K562 (cell line): ENCODE results near the gene UBQLN3. TPM values are rescaled to one million over a fixed set of nuclear protein-coding genes. Genes with fewer than 3 reads are reported as not detected.

Experiments
- ATAC-seq: fragments of 200-7000 bp; cut with Tn5 transposase; 3 replicates; pipeline ENCODE4 v1.9.1; 2020; ENCODE audit warnings: moderate library complexity
- BruUV-seq: library from RNA; stranded (reverse); fragments of 400-500 nt; replicated peaks from 2 replicates; lab custom pipeline; 2021; lab: Mats Ljungman, UMichigan
- CTCF ChIA-PET: fragments of 300-600 bp; formaldehyde crosslinking; extraction: SDS; loops from one replicate; lab custom pipeline; 2021; ENCODE audit warnings: low intra/inter-chr PET ratio; lab: Yijun Ruan, JAX
- POLR2A ChIA-PET: fragments of 300-600, 350-650 bp; sonication (Branson Sonifier 250); formaldehyde crosslinking; extraction: SDS; loops from one replicate; lab custom pipeline; 2021; ENCODE audit warnings: antibody characterized with exemption, inconsistent platforms; lab: Yijun Ruan, JAX
- DNase-seq, 4 experiments: peaks; one replicate each; pipeline versions ENCODE4 v3.0.0 to v3.0.0-alpha.2; 2011 to 2018; ENCODE audit warnings: low spot score in 3 of 4, mixed read lengths in 3 of 4; ENCODE audit errors: extremely low read depth in 1 of 4
- FAIRE-seq: peaks from 2 replicates; lab custom pipeline; 2011; peaks lifted over from hg19 to GRCh38; lab: Jason Lieb, UNC
- H2AFZ ChIP-seq: 2 replicates; pipeline ENCODE4 v1.6.0; 2011; ENCODE audit warnings: low read depth, low read length, control low read depth, inconsistent platforms
- H3K27ac ChIP-seq: fragments of 200-600 bp; 3 replicates; pipeline ENCODE4 v1.8.0; 2011; ENCODE audit warnings: low read depth, mild to moderate bottlenecking, control low read depth, inconsistent platforms, low read length, moderate library complexity, mixed read lengths; ENCODE audit errors: extremely low read depth
- H3K27me3 ChIP-seq, 2 experiments: fragments of 300-600 bp in 1 of 2; 2 replicates in 1 of 2; 3 replicates in 1 of 2; pipeline versions ENCODE4 v1.6.0 to v1.8.0; 2011; ENCODE audit warnings: inconsistent platforms in 2 of 2, low read length in 2 of 2, mild to moderate bottlenecking in 1 of 2, mixed read lengths in 1 of 2, moderate library complexity in 1 of 2; ENCODE audit not compliant: control insufficient read depth in 2 of 2, insufficient read depth in 2 of 2
- H3K36me3 ChIP-seq: fragments of 300-600 bp; 3 replicates; pipeline ENCODE4 v1.8.0; 2011; ENCODE audit warnings: mild to moderate bottlenecking, low read length, inconsistent platforms; ENCODE audit not compliant: control insufficient read depth, insufficient read depth
- H3K4me1 ChIP-seq, 2 experiments: fragments of 200-600 bp in 1 of 2; replicated peaks in 1 of 2; 2 replicates in 1 of 2; 3 replicates in 1 of 2; pipeline versions ENCODE4 v1.5.1 to v1.8.0; 2011; ENCODE audit warnings: inconsistent platforms in 2 of 2, low read length in 2 of 2, mild to moderate bottlenecking in 1 of 2, mixed read lengths in 1 of 2, moderate library complexity in 1 of 2; ENCODE audit not compliant: control insufficient read depth in 2 of 2, insufficient read depth in 2 of 2
- H3K4me2 ChIP-seq: 2 replicates; pipeline ENCODE4 v1.6.1; 2011; ENCODE audit warnings: low read length, control low read depth, inconsistent platforms, mixed read lengths; ENCODE audit not compliant: insufficient read depth
- H3K4me3 ChIP-seq: fragments of 200-600 bp; sonication (generic), shearing (Covaris generic); 2 replicates; pipeline ENCODE4 v1.5.1; 2016; ENCODE audit warnings: control low read depth, inconsistent platforms
- H3K79me2 ChIP-seq: fragments of 200-600 bp; 3 replicates; pipeline ENCODE4 v1.8.0; 2011; ENCODE audit warnings: low read length, inconsistent platforms; ENCODE audit not compliant: control insufficient read depth, insufficient read depth
- H3K9ac ChIP-seq, 2 experiments: 2 replicates each; pipeline versions ENCODE4 v1.6.0 to v1.6.1; 2011; ENCODE audit warnings: low read depth in 2 of 2, low read length in 2 of 2, control low read depth in 1 of 2, inconsistent platforms in 1 of 2, mild to moderate bottlenecking in 1 of 2, mixed read lengths in 1 of 2; ENCODE audit not compliant: insufficient read depth in 1 of 2
- H3K9me1 ChIP-seq: one replicate; pipeline ENCODE4 v1.6.0; 2011; ENCODE audit warnings: inconsistent platforms, mild to moderate bottlenecking, low read length, moderate library complexity; ENCODE audit not compliant: control insufficient read depth, insufficient read depth
- H3K9me3 ChIP-seq: replicated peaks from 2 replicates; pipeline ENCODE4 v1.5.1; 2011; ENCODE audit warnings: low read depth, low read length, inconsistent platforms; ENCODE audit not compliant: control insufficient read depth, insufficient read depth
- H4K20me1 ChIP-seq: replicated peaks from 2 replicates; pipeline ENCODE4 v1.6.1; 2011; ENCODE audit warnings: low read length, inconsistent platforms, mixed read lengths; ENCODE audit not compliant: control insufficient read depth, insufficient read depth
- FIP1L1 ChIP-seq: fragments of 200-400 bp; formaldehyde crosslinking; IDR thresholded peaks from 2 replicates; pipeline ENCODE4 v1.6.1; 2018; ENCODE audit warnings: mild to moderate bottlenecking, low read depth, low read length; ENCODE audit not compliant: poor library complexity, severe bottlenecking
- HDAC2 ChIP-seq: fragments of 450-650 bp; IDR thresholded peaks from 2 replicates; pipeline ENCODE4 v1.6.1; 2016; ENCODE audit warnings: mild to moderate bottlenecking
- LARP7 ChIP-seq: fragments of 450-650 bp; IDR thresholded peaks from 2 replicates; pipeline ENCODE4 v1.6.1; 2016
- NCOA6 ChIP-seq: fragments of 450-650 bp; IDR thresholded peaks from 2 replicates; pipeline ENCODE4 v1.6.1; 2017; ENCODE audit warnings: mild to moderate bottlenecking
- POLR2G ChIP-seq: fragments of 200-400 bp; formaldehyde crosslinking; IDR thresholded peaks from 2 replicates; pipeline ENCODE4 v1.6.1; 2017; ENCODE audit warnings: low read depth, mild to moderate bottlenecking, antibody characterized with exemption, low read length, moderate library complexity
- SMAD2 ChIP-seq: fragments of 150-350 bp; IDR thresholded peaks from 2 replicates; pipeline ENCODE4 v1.6.1; 2014; ENCODE audit warnings: low read depth, mild to moderate bottlenecking, low read length
- SMARCE1 ChIP-seq: fragments of 450-650 bp; IDR thresholded peaks from 2 replicates; pipeline ENCODE4 v1.7.1; 2016; ENCODE audit warnings: mild to moderate bottlenecking
- TARDBP ChIP-seq: fragments of 450-650 bp; IDR thresholded peaks from 2 replicates; pipeline ENCODE4 v1.6.1; 2016
- TCFL5 ChIP-seq: fragments of 250-450 bp; sonication (Bioruptor Pico); conservative IDR thresholded peaks from 2 replicates; pipeline ENCODE4 v1.6.1; 2021; ENCODE audit warnings: mild to moderate bottlenecking, moderate library complexity, matching md5 sums
- ZNF124 ChIP-seq: sonication (generic); formaldehyde crosslinking; IDR thresholded peaks from 2 replicates; pipeline ENCODE4 v1.8.1; 2022; ENCODE audit warnings: missing genetic modification reagents
- WGBS: fragments of 100-300 bp; shearing (Covaris generic); methylation state at CpG from one replicate; pipeline ENCODE4 v1.1.6; 2016; ENCODE audit warnings: low coverage, mixed read lengths; ENCODE audit not compliant: insufficient coverage; ENCODE audit errors: missing lambda C conversion rate; 5-methylcytosine and 5-hydroxymethylcytosine counted together
- in situ Hi-C: fragments of 300-500 bp; cut with MboI; formaldehyde crosslinking; loops from 4 replicates; pipeline ENCODE4 v1.15.0; 2018; ENCODE audit warnings: inconsistent platforms, mixed read lengths
- intact Hi-C: fragments of 100-400 bp; cut with micrococcal nuclease; formaldehyde crosslinking; loops from 2 replicates; pipeline ENCODE4 v1.14.2; 2022
- polyA plus RNA-seq, 8 experiments: library from polyadenylated mRNA; depleted of rRNA in 4 of 8; stranded (reverse) in 5 of 8; unstranded in 3 of 8; fragments of >200 nt; fragmentation: Nextera tagmentation in 2 of 8; fragmentation: Illumina TruSeq in 1 of 8; extraction: Ambion mirVana in 2 of 8; extraction: Trizol in 1 of 8; gene quantifications; 2 replicates each; pipeline versions ENCODE4 v1.2.1 to v1.2.3, GENCODE V29; 2011 to 2014; ENCODE audit warnings: inconsistent platforms in 1 of 8, missing spikeins in 1 of 8
- total RNA-seq, 7 experiments: library from RNA; depleted of rRNA in 6 of 7; stranded (reverse); fragments of >200 nt in 6 of 7; fragmentation: Illumina TruSeq in 2 of 7; extraction: Trizol in 2 of 7; gene quantifications; 2 replicates each; pipeline versions ENCODE4 v1.2.1 to v1.2.3, GENCODE V29; 2011 to 2021; ENCODE audit warnings: low replicate concordance in 1 of 7
- TF ChIP-seq, protein P1 (sequence below): fragments of 450-650 bp; formaldehyde crosslinking; conservative IDR thresholded peaks from 2 replicates; pipeline ENCODE4 v1.4.0; 2022; ENCODE audit warnings: mild to moderate bottlenecking, missing genetic modification characterization
- TF ChIP-seq, protein P2 (sequence below), 2 experiments: fragments of 150-350 bp in 1 of 2; IDR thresholded peaks; 2 replicates each; pipeline ENCODE4 v1.6.1; 2012 to 2016; ENCODE audit warnings: low read depth in 2 of 2, low read length in 2 of 2, mild to moderate bottlenecking in 1 of 2, moderate library complexity in 1 of 2
- TF ChIP-seq, protein P3 (sequence below): sonication (generic); formaldehyde crosslinking; IDR thresholded peaks from 2 replicates; pipeline ENCODE4 v1.8.1; 2023; ENCODE audit warnings: mild to moderate bottlenecking, missing genetic modification reagents
- TF ChIP-seq, protein P4 (sequence below): fragments of 450-650 bp; IDR thresholded peaks from 2 replicates; pipeline ENCODE4 v1.6.1; 2017; ENCODE audit warnings: antibody characterized with exemption

UBQLN3 gene
- total and polyA plus RNA-seq, 9 of the 15 experiments (the other 6 are each of a cell fraction or from before 2014, with no cell fraction given): 0.01 to 0.27 TPM; not detected in 7

DNA sequence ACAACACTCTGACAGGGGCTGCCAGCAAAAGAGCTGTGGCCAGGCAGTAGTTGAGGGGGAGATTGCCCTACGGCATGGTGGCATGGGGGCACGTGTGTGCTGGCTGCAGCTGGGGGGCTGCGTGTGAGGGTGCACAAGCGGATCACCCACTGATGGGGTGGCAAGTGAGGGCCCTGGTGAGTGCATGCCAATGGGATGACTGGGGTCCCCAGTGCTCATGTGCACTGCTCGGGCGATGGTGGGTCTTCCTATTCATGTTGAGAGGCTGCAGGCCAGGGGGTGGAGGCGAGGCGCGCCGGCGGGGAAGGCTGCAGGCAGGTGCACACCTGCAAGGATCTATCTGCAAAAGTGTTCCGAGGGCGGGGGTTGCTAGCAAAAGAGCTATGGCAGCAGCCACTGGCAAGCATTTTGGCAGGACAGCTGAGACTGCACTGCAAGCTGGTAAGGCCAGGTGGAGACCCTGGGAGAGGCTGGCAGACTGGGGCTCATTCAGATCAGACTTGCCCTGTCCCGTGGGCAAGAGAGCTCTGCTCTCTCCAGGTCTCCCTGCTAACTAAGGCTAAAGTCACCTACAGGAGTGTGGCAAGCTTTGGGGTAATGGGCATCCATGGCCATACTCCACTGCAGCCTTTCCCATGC lies 48.7 kb downstream of the UBQLN3 start:
- in situ Hi-C loops: no loop called here
- Histone ChIP-seq H3K9me1 (no peaks in the 10 kb centered on the region), H3K27me3 (no peaks in the 10 kb centered on the region), H3K27ac (no peak overlapping the region), H4K20me1 (0 out of 2 replicates have a peak, but pooled peaks cover 3% of the 10 kb centered on the region), H2AFZ (no peak overlapping the region), H3K36me3 (peaks cover 78% of the 10 kb centered on the region), H3K4me1 (peaks cover 3 to 7% of the 10 kb centered on the region in 2 experiments; a peak in 3 of 5 replicates), H3K79me2 (peaks cover 82% of the 10 kb centered on the region), H3K9me3 (0 out of 2 replicates have a peak, but pooled peaks cover 2% of the 10 kb centered on the region), H3K4me2 (no peak overlapping the region), H3K9ac (peak overlapping the region in 1 of 2 experiments; percentile 43; a peak in 1 of 4 replicates), H3K4me3 (no peak overlapping the region)
- DNase-seq: no peak
- CTCF ChIA-PET: no interaction called here
- BruUV-seq: no TSS peak
- POLR2A ChIA-PET: interaction anchor here (0.6 to 0.7 kb wide), 2 partner anchors 125 to 335 kb away, joined by 3 to 4 read pairs; no protein-coding TSS in a partner anchor
- WGBS: 93% methylated on average over 7 of the region's 14 CpGs
- ATAC-seq: no peak
- FAIRE-seq: no peak
- intact Hi-C loops: no loop called here
- TF ChIP-seq LARP7 (no peak), ZNF124 (CRISPR knock-in tag) (no peak), TARDBP (no peak), POLR2G (peak; percentile 70), SMARCE1 (no peak), TCFL5 (no peak), SMAD2 (no peak), HDAC2 (no peak), NCOA6 (no peak), FIP1L1 (no peak)
- TF ChIP-seq, protein P1, sequence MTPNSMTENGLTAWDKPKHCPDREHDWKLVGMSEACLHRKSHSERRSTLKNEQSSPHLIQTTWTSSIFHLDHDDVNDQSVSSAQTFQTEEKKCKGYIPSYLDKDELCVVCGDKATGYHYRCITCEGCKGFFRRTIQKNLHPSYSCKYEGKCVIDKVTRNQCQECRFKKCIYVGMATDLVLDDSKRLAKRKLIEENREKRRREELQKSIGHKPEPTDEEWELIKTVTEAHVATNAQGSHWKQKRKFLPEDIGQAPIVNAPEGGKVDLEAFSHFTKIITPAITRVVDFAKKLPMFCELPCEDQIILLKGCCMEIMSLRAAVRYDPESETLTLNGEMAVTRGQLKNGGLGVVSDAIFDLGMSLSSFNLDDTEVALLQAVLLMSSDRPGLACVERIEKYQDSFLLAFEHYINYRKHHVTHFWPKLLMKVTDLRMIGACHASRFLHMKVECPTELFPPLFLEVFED: no peak
- TF ChIP-seq, protein P2, sequence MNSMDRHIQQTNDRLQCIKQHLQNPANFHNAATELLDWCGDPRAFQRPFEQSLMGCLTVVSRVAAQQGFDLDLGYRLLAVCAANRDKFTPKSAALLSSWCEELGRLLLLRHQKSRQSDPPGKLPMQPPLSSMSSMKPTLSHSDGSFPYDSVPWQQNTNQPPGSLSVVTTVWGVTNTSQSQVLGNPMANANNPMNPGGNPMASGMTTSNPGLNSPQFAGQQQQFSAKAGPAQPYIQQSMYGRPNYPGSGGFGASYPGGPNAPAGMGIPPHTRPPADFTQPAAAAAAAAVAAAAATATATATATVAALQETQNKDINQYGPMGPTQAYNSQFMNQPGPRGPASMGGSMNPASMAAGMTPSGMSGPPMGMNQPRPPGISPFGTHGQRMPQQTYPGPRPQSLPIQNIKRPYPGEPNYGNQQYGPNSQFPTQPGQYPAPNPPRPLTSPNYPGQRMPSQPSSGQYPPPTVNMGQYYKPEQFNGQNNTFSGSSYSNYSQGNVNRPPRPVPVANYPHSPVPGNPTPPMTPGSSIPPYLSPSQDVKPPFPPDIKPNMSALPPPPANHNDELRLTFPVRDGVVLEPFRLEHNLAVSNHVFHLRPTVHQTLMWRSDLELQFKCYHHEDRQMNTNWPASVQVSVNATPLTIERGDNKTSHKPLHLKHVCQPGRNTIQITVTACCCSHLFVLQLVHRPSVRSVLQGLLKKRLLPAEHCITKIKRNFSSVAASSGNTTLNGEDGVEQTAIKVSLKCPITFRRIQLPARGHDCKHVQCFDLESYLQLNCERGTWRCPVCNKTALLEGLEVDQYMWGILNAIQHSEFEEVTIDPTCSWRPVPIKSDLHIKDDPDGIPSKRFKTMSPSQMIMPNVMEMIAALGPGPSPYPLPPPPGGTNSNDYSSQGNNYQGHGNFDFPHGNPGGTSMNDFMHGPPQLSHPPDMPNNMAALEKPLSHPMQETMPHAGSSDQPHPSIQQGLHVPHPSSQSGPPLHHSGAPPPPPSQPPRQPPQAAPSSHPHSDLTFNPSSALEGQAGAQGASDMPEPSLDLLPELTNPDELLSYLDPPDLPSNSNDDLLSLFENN (IDR thresholded peaks at IDR 0.05; ENCODE audit: low read depth in 2 of 2, low read length in 2 of 2): no peak
- TF ChIP-seq, protein P3, sequence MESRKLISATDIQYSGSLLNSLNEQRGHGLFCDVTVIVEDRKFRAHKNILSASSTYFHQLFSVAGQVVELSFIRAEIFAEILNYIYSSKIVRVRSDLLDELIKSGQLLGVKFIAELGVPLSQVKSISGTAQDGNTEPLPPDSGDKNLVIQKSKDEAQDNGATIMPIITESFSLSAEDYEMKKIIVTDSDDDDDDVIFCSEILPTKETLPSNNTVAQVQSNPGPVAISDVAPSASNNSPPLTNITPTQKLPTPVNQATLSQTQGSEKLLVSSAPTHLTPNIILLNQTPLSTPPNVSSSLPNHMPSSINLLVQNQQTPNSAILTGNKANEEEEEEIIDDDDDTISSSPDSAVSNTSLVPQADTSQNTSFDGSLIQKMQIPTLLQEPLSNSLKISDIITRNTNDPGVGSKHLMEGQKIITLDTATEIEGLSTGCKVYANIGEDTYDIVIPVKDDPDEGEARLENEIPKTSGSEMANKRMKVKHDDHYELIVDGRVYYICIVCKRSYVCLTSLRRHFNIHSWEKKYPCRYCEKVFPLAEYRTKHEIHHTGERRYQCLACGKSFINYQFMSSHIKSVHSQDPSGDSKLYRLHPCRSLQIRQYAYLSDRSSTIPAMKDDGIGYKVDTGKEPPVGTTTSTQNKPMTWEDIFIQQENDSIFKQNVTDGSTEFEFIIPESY (CRISPR knock-in tag): no peak
- TF ChIP-seq, protein P4, sequence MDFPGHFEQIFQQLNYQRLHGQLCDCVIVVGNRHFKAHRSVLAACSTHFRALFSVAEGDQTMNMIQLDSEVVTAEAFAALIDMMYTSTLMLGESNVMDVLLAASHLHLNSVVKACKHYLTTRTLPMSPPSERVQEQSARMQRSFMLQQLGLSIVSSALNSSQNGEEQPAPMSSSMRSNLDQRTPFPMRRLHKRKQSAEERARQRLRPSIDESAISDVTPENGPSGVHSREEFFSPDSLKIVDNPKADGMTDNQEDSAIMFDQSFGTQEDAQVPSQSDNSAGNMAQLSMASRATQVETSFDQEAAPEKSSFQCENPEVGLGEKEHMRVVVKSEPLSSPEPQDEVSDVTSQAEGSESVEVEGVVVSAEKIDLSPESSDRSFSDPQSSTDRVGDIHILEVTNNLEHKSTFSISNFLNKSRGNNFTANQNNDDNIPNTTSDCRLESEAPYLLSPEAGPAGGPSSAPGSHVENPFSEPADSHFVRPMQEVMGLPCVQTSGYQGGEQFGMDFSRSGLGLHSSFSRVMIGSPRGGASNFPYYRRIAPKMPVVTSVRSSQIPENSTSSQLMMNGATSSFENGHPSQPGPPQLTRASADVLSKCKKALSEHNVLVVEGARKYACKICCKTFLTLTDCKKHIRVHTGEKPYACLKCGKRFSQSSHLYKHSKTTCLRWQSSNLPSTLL: no peak
